GM12892 (cell line): ENCODE measurements around the gene CHCHD1.

Experiments used
- POLR2A ChIP-seq: IDR thresholded peaks from 2 replicates; pipeline ENCODE4 v1.6.1; 2011; ENCODE audit warnings: low read depth, low read length, control low read depth
- POLR2AphosphoS5 ChIP-seq: IDR thresholded peaks from 2 replicates; pipeline ENCODE4 v1.6.1; 2011; ENCODE audit warnings: low read depth, low read length, control low read depth
- TAF1 ChIP-seq: IDR thresholded peaks from 2 replicates; pipeline ENCODE4 v1.6.1; 2011; ENCODE audit warnings: low read depth, mild to moderate bottlenecking, control low read depth, low read length, borderline replicate concordance

DNA sequence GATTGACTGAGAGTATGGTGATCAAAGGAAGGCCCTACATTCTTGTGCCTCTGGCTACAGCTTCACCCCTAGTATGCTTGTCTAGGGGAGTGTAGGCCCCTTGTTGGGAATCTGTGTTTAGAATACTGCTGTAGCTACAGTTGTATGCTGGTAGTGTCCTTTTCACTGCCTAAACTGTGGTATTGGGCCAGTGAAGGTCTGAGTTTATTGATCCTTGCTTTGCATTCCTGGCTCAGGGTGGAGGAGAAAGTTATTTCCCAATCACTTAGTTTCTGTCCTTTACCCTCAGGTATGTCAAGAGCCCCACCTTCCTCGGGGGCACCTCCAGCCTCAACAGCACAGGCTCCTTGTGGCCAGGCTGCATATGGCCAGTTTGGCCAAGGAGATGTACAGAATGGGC is 31.0 kb upstream of the CHCHD1 start:
- TF ChIP-seq POLR2AphosphoS5 (no peak), POLR2A (no peak), TAF1 (no peak)
